HG03378 (cell line): Measurements from ENCODE around the gene CYP46A1.
"Not testable (repeated sequence)": the region's sequence is repeated elsewhere in the genome, so short reads cannot be mapped to it uniquely, and the experiment has no call there.

Experiments used
- ATAC-seq: cut with Tn5 transposase; IDR thresholded peaks from one replicate; pipeline ENCODE4 v1.9.1; 2021; ENCODE audit warnings: mild to moderate bottlenecking, moderate library complexity; ENCODE audit not compliant: unreplicated experiment

The CYP46A1 gene

GRCh38 chr14:99754141-99755067 lies 70.3 kb downstream of the CYP46A1 start:
- ATAC-seq: no peak

- ATAC-seq: no peak
These were observed 70.9 kb downstream of the CYP46A1 start for GRCh38 chr14:99755068-99755405.

- ATAC-seq: no peak
These were observed 71.8 kb downstream of the CYP46A1 start for GRCh38 chr14:99755629-99756603.

GRCh38 chr14:99756796-99757195 lies 72.7 kb downstream of the CYP46A1 start:
- no peak for ATAC-seq

- ATAC-seq: no peak
These were observed 73.4 kb downstream of the CYP46A1 start for GRCh38 chr14:99757331-99758070.

GRCh38 chr14:99758121-99758821 lies 74.2 kb downstream of the CYP46A1 start:
- no peak for ATAC-seq

GRCh38 chr14:99758872-99759545 lies 74.9 kb downstream of the CYP46A1 start:
- no peak for ATAC-seq

GRCh38 chr14:99759546-99759925 lies 75.4 kb downstream of the CYP46A1 start:
- no peak for ATAC-seq

- no peak for ATAC-seq
These were observed 76.7 kb downstream of the CYP46A1 start for GRCh38 chr14:99760817-99761216.

GRCh38 chr14:99762911-99763310 lies 78.8 kb downstream of the CYP46A1 start:
- ATAC-seq: not testable (repeated sequence)

GRCh38 chr14:99763527-99764221 lies 79.6 kb downstream of the CYP46A1 start:
- ATAC-seq: no peak

- no peak for ATAC-seq
These were observed 80.2 kb downstream of the CYP46A1 start for GRCh38 chr14:99764222-99764706.

GRCh38 chr14:99768381-99768780 lies 84.3 kb downstream of the CYP46A1 start:
- no peak for ATAC-seq

GRCh38 chr14:99769123-99769522 lies 85.0 kb downstream of the CYP46A1 start:
- no peak for ATAC-seq

GRCh38 chr14:99769799-99770198 lies 85.7 kb downstream of the CYP46A1 start:
- ATAC-seq: no peak

- ATAC-seq: no peak
These were observed 88.5 kb downstream of the CYP46A1 start for GRCh38 chr14:99772371-99773283.

- no peak for ATAC-seq
These were observed 89.7 kb downstream of the CYP46A1 start for GRCh38 chr14:99773521-99774497.
